ENCODE data around the gene MAP3K20.

MAP3K20 gene

GRCh38 chr2:173117678-173118077, 42.0 kb downstream of the MAP3K20 start:
- TF ChIP-seq SIN3A (IDR thresholded peaks at IDR 0.05; ENCODE audit: borderline replicate concordance, insufficient read depth, low read length) (no peak), FOXP2 (optimal IDR thresholded peaks at IDR 0.05; ENCODE audit: borderline replicate concordance, extremely low read depth, extremely low read length, insufficient read depth) (no peak), POLR2AphosphoS5 (IDR thresholded peaks at IDR 0.05; ENCODE audit: low read depth, low read length) (no peak), REST (IDR thresholded peaks at IDR 0.05; ENCODE audit: insufficient read depth in 1 of 2, low read depth in 2 of 2, low read length in 2 of 2) (no peak), TAF1 (IDR thresholded peaks at IDR 0.05; ENCODE audit: borderline replicate concordance, insufficient read depth, low read length) (no peak)

- TF ChIP-seq REST (IDR thresholded peaks at IDR 0.05; ENCODE audit: insufficient read depth in 1 of 2, low read depth in 2 of 2, low read length in 2 of 2) = no peak
- no peak for TF ChIP-seq FOXP2 (optimal IDR thresholded peaks at IDR 0.05; ENCODE audit: borderline replicate concordance, extremely low read depth, extremely low read length, insufficient read depth)
- TF ChIP-seq TAF1 (IDR thresholded peaks at IDR 0.05; ENCODE audit: borderline replicate concordance, insufficient read depth, low read length) = no peak
- no peak for TF ChIP-seq SIN3A (IDR thresholded peaks at IDR 0.05; ENCODE audit: borderline replicate concordance, insufficient read depth, low read length)
- TF ChIP-seq POLR2AphosphoS5 (IDR thresholded peaks at IDR 0.05; ENCODE audit: low read depth, low read length) = no peak
Measured at GRCh38 chr2:173118395-173118794, 42.7 kb downstream of the MAP3K20 start.

GRCh38 chr2:173119069-173119807, 43.6 kb downstream of the MAP3K20 start:
- TF ChIP-seq REST (IDR thresholded peaks at IDR 0.05; ENCODE audit: insufficient read depth in 1 of 2, low read depth in 2 of 2, low read length in 2 of 2) = no peak
- TF ChIP-seq SIN3A (IDR thresholded peaks at IDR 0.05; ENCODE audit: borderline replicate concordance, insufficient read depth, low read length) = no peak
- TF ChIP-seq FOXP2 (optimal IDR thresholded peaks at IDR 0.05; ENCODE audit: borderline replicate concordance, extremely low read depth, extremely low read length, insufficient read depth) = no peak
- no peak for TF ChIP-seq TAF1 (IDR thresholded peaks at IDR 0.05; ENCODE audit: borderline replicate concordance, insufficient read depth, low read length)

- no peak for TF ChIP-seq TAF1 (IDR thresholded peaks at IDR 0.05; ENCODE audit: borderline replicate concordance, insufficient read depth, low read length)
- TF ChIP-seq POLR2AphosphoS5 (IDR thresholded peaks at IDR 0.05; ENCODE audit: low read depth, low read length) = no peak
- TF ChIP-seq FOXP2 (optimal IDR thresholded peaks at IDR 0.05; ENCODE audit: borderline replicate concordance, extremely low read depth, extremely low read length, insufficient read depth) = no peak
- TF ChIP-seq SIN3A (IDR thresholded peaks at IDR 0.05; ENCODE audit: borderline replicate concordance, insufficient read depth, low read length) = no peak
- no peak for TF ChIP-seq REST (IDR thresholded peaks at IDR 0.05; ENCODE audit: insufficient read depth in 1 of 2, low read depth in 2 of 2, low read length in 2 of 2)
Measured at GRCh38 chr2:173119944-173120343, 44.3 kb downstream of the MAP3K20 start.

All from PFSK-1 (cell line).